ENCODE measurements around the gene CDK15.

CDK15 gene

GRCh38 chr2:201937343-201937742, 131.0 kb downstream of the CDK15 start:
- no peak overlapping the region for H3K27ac ChIP-seq (ENCODE audit: extremely low read depth, low read depth, low read length)
- H3K4me3 ChIP-seq (ENCODE audit: low read depth, low read length), result no peak overlapping the region
- no peaks in the 10 kb centered on the region for H3K4me1 ChIP-seq (ENCODE audit: control insufficient read depth, insufficient read depth, low read length)
- POLR2A ChIA-PET, result interaction anchor here (0.6 kb wide), 1 partner anchor 104 kb away, joined by 8 read pairs; no protein-coding TSS in a partner anchor
- no peaks in the 10 kb centered on the region for H3K9me3 ChIP-seq (ENCODE audit: control insufficient read depth, insufficient read depth, low read depth, low read length)
- H3K36me3 ChIP-seq (ENCODE audit: control insufficient read depth in 2 of 2, insufficient read depth in 1 of 2, low read length in 2 of 2), result no peaks in the 10 kb centered on the region
- CTCF ChIA-PET, result interaction anchor here (0.9 kb wide), 1 partner anchor 77 kb away, joined by 4 read pairs; no protein-coding TSS in a partner anchor
- TF ChIP-seq ZNF645 (tag by site-specific recombination; IDR thresholded peaks at IDR 0.05) (no peak), ZNF211 (tag by site-specific recombination; IDR thresholded peaks at IDR 0.05; ENCODE audit: low read depth) (no peak)

- H3K4me3 ChIP-seq (ENCODE audit: low read depth, low read length), result no peak overlapping the region
- ChIA-PET CTCF (interaction anchor here (0.6 to 1.6 kb wide), 4 partner anchors 8 to 241 kb away, joined by 3 to 4 read pairs (median 3); no protein-coding TSS in a partner anchor), POLR2A (no interaction called here)
- H3K36me3 ChIP-seq (ENCODE audit: control insufficient read depth in 2 of 2, insufficient read depth in 1 of 2, low read length in 2 of 2), result no peaks in the 10 kb centered on the region
- no peaks in the 10 kb centered on the region for H3K9me3 ChIP-seq (ENCODE audit: control insufficient read depth, insufficient read depth, low read depth, low read length)
- TF ChIP-seq ELK4 (IDR thresholded peaks at IDR 0.05; ENCODE audit: borderline replicate concordance, low read depth, low read length) (no peak), ZNF658 (tag by site-specific recombination; IDR thresholded peaks at IDR 0.05) (no peak), PRDM4 (tag by site-specific recombination; IDR thresholded peaks at IDR 0.05) (no peak), ZNF629 (tag by site-specific recombination; IDR thresholded peaks at IDR 0.05) (no peak), ZNF560 (tag by site-specific recombination; IDR thresholded peaks at IDR 0.05; ENCODE audit: borderline replicate concordance) (no peak), PRDM10 (tag by site-specific recombination; IDR thresholded peaks at IDR 0.05) (no peak), ZNF626 (tag by site-specific recombination; IDR thresholded peaks at IDR 0.05) (no peak), ZNF596 (tag by site-specific recombination; IDR thresholded peaks at IDR 0.05) (no peak), ZNF274 (IDR thresholded peaks at IDR 0.05; ENCODE audit: low read length) (no peak), ZNF274 (tag by site-specific recombination; IDR thresholded peaks at IDR 0.05; ENCODE audit: borderline replicate concordance) (no peak), ZNF549 (tag by site-specific recombination; IDR thresholded peaks at IDR 0.05) (no peak), ZNF169 (tag by site-specific recombination; IDR thresholded peaks at IDR 0.05) (no peak), GFI1B (tag by site-specific recombination; IDR thresholded peaks at IDR 0.05) (no peak), OSR2 (tag by site-specific recombination; IDR thresholded peaks at IDR 0.05) (no peak), ZNF175 (tag by site-specific recombination; IDR thresholded peaks at IDR 0.05) (no peak), ZNF366 (tag by site-specific recombination; conservative IDR thresholded peaks at IDR 0.05) (no peak)
- no peaks in the 10 kb centered on the region for H3K4me1 ChIP-seq (ENCODE audit: control insufficient read depth, insufficient read depth, low read length)
- no peak overlapping the region for H3K27ac ChIP-seq (ENCODE audit: extremely low read depth, low read depth, low read length)
These were observed 131.9 kb downstream of the CDK15 start for GRCh38 chr2:201938156-201938775.

Measured in HEK293 (cell line).